NCI-H1417 (cell line): ENCODE measurements around the gene JAK1.
A peak's percentile ranks its signal among the peaks of the same experiment; 100 is the strongest.
"Not testable (repeated sequence)": the region's sequence is repeated elsewhere in the genome, so short reads cannot be mapped to it uniquely, and the experiment has no call there.

ENCODE experiments used
- DNase-seq, 3 experiments: peaks; one replicate each; lab custom pipeline; 2025; lab: John Stamatoyannopoulos, UW

JAK1 gene

GRCh38 chr1:64839732-64840405 is 126.5 kb downstream of the JAK1 start:
- no peak for DNase-seq

GRCh38 chr1:64839261-64839660 is 127.1 kb downstream of the JAK1 start:
- no peak for DNase-seq

GRCh38 chr1:64838486-64838885 is 127.9 kb downstream of the JAK1 start:
- no peak for DNase-seq

GRCh38 chr1:64836802-64837201 is 129.5 kb downstream of the JAK1 start:
- DNase-seq: no peak

- DNase-seq: no peak
Measured at GRCh38 chr1:64834734-64835133, 131.6 kb downstream of the JAK1 start.

- no peak for DNase-seq
Measured at GRCh38 chr1:64830030-64830651, 136.2 kb downstream of the JAK1 start.

GRCh38 chr1:64829411-64830029 is 136.8 kb downstream of the JAK1 start:
- no peak for DNase-seq

GRCh38 chr1:64828829-64829228 is 137.5 kb downstream of the JAK1 start:
- no peak for DNase-seq

- DNase-seq: no peak
Measured at GRCh38 chr1:64826991-64827390, 139.4 kb downstream of the JAK1 start.

- DNase-seq: peak; percentile 61 to 89 (median 77)
Measured at GRCh38 chr1:64823691-64824476, 142.5 kb downstream of the JAK1 start.

GRCh38 chr1:64822621-64823020 is 143.7 kb downstream of the JAK1 start:
- DNase-seq: no peak

- DNase-seq: not testable (repeated sequence)
Measured at GRCh38 chr1:64820572-64820971, 145.8 kb downstream of the JAK1 start.

- not testable (repeated sequence) for DNase-seq
Measured at GRCh38 chr1:64817364-64817763, 149.0 kb downstream of the JAK1 start.

GRCh38 chr1:64814427-64814826 is 151.9 kb downstream of the JAK1 start:
- DNase-seq: no peak

- DNase-seq: peak; percentile 33 to 74 (median 67)
Measured at GRCh38 chr1:64811131-64811530, 155.2 kb downstream of the JAK1 start.

- DNase-seq: no peak
Measured at GRCh38 chr1:64810001-64810400, 156.3 kb downstream of the JAK1 start.

GRCh38 chr1:64809309-64809708 is 157.0 kb downstream of the JAK1 start:
- DNase-seq: no peak

- DNase-seq: no peak
Measured at GRCh38 chr1:64801851-64802523, 164.4 kb downstream of the JAK1 start.

GRCh38 chr1:64798872-64799271 is 167.5 kb downstream of the JAK1 start:
- DNase-seq: no peak

- DNase-seq: no peak
Measured at GRCh38 chr1:64790832-64791487, 175.4 kb downstream of the JAK1 start.
